Bronchial epithelial cell (primary cell): ENCODE data around the gene EDNRA. TPM values are rescaled to one million over a fixed set of nuclear protein-coding genes. Genes with fewer than 3 reads are reported as not detected.

Experiments used
- DNase-seq: peaks from one replicate; pipeline ENCODE4 v3.0.0-alpha.2; 2010; ENCODE audit warnings: low read depth
- FAIRE-seq: peaks from 2 replicates; lab custom pipeline; 2011; peaks lifted over from hg19 to GRCh38; lab: Jason Lieb, UNC
- H3K27me3 ChIP-seq: 2 replicates; pipeline ENCODE4 v1.5.1; 2011; ENCODE audit warnings: low read length; ENCODE audit not compliant: control insufficient read depth, insufficient read depth
- H3K36me3 ChIP-seq: 2 replicates; pipeline ENCODE4 v1.5.1; 2011; ENCODE audit warnings: low read length; ENCODE audit not compliant: control insufficient read depth, insufficient read depth
- H3K4me3 ChIP-seq: 2 replicates; pipeline ENCODE4 v1.5.1; 2011; ENCODE audit warnings: mild to moderate bottlenecking, low read depth, low read length, control low read depth
- total RNA-seq: library from RNA; depleted of rRNA; stranded (reverse); fragments of >200 nt; gene quantifications from 2 replicates; pipeline ENCODE4 v1.2.1, GENCODE V29; 2014
- TF ChIP-seq, protein P1 (sequence below): IDR thresholded peaks from 2 replicates; pipeline ENCODE4 v1.5.1; 2011; ENCODE audit warnings: mild to moderate bottlenecking, moderate library complexity, low read length, control low read depth, inconsistent platforms; ENCODE audit not compliant: insufficient read depth, severe bottlenecking

Gene EDNRA
- total RNA-seq, 1 donor from 2014 or later = 3.7 TPM

DNA sequence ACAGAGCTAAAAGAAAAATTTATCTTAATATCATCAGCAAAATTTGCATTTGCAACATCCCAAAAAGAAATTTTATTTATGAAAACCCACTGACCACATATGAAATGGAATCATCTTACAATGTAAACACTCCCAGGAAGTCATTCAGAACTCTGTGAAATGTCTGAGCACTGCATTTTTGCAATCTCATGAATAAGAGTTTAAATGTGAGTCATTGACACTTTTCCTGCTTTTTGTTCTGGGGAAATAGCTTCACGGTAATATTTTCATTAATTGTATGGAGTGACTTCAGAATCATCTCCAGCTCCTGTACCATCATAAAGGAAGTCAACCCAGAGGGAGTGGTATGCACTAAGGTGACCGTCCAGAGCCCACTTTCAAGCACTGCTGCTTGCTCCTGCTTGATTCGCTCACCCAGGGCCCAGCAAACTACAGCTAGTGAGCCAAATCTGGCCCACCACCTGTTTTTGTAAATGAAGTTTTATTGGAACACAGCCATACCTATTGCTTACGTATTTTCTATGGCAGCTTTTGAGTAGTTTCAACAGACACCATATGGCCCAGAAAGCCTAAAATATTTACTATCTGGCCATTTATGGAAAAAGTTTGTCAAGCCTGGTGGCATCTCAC lies 17.2 kb downstream of the EDNRA start:
- Histone ChIP-seq H3K27me3 (no peaks in the 10 kb centered on the region), H3K4me3 (no peak overlapping the region), H3K36me3 (no peaks in the 10 kb centered on the region)
- TF ChIP-seq, protein P1, sequence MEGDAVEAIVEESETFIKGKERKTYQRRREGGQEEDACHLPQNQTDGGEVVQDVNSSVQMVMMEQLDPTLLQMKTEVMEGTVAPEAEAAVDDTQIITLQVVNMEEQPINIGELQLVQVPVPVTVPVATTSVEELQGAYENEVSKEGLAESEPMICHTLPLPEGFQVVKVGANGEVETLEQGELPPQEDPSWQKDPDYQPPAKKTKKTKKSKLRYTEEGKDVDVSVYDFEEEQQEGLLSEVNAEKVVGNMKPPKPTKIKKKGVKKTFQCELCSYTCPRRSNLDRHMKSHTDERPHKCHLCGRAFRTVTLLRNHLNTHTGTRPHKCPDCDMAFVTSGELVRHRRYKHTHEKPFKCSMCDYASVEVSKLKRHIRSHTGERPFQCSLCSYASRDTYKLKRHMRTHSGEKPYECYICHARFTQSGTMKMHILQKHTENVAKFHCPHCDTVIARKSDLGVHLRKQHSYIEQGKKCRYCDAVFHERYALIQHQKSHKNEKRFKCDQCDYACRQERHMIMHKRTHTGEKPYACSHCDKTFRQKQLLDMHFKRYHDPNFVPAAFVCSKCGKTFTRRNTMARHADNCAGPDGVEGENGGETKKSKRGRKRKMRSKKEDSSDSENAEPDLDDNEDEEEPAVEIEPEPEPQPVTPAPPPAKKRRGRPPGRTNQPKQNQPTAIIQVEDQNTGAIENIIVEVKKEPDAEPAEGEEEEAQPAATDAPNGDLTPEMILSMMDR = no peak
- FAIRE-seq (no peak), DNase-seq (peak; percentile 94)

DNA sequence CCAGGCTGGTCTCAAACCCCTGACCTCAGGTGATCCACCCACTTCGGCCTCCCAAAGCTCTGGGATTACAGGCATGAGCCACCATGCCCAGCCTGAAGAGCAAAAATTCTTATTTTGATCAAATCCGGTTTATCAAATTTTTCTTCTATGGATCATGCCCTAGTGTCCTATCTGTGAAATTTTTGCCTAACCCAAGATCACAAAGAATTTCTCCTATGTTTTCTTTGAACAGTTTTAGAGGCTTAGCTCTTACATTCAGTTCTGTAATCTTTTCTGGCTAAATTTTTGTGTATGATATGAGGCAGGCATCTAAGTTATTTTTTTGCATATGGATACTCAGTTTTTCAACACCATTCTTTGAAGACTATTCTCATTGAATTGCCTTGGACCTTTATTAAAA lies 27.4 kb downstream of the EDNRA start:
- FAIRE-seq = no peak
- H3K36me3 ChIP-seq = no peaks in the 10 kb centered on the region
- H3K27me3 ChIP-seq = no peaks in the 10 kb centered on the region

DNA sequence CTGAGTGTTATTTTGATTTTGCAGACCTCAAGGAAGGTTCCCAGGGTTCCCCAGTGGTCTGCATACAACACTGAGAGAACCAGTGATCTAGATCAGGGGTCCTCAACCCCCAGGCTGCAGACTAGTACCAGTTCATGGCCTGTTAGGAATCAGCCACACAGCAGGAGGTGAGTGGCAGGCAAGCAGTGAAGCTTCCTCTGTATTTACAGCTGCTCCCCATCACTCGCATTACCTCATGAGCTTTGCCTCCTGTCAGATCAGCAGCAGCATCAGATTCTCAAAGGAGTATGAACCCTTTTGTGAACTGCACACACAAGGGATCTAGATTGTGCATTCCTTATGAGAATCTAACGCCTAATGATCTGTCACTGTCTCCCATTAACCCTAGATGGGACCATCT lies 28.5 kb downstream of the EDNRA start:
- Histone ChIP-seq H3K27me3 (no peaks in the 10 kb centered on the region), H3K4me3 (no peak overlapping the region), H3K36me3 (no peaks in the 10 kb centered on the region)
- DNase-seq = no peak
- TF ChIP-seq, protein P1 = no peak
- no peak for FAIRE-seq

More for the DNA sequence above, 27.4 kb downstream of the EDNRA start:
- DNase-seq = no peak
- H3K4me3 ChIP-seq = no peak overlapping the region
- TF ChIP-seq, protein P1 = no peak

DNA sequence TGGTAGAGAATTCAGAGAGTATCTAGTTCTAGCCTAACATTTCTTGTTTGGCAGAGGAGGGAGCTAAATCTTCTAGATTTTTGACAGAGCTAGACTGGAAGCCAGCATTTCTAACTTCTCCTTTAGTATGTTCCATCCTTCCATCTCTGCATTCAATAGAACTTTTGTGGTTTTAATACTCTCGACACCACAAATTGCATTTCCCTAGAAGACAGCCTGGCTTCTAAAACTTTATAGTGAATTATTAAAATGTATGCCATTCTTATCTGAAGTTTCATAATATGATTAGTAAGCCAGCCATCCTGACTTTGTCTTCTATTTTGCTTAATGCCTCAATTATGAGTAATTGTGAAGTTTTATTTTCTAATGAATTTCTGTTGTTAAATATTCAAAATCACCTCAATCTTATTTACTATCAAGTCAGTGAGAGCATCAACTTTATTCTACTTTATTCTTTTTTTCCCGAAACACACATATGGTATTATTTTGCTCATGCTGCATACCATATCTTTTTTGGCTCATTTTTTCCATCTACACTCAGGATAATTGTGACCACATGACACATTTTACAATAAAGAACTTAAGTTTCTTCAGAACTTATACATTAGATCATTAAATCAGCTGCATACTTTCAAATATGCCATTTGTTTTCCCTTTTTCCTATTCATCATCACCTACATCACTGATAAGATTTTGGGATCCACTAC lies 30.2 kb downstream of the EDNRA start:
- TF ChIP-seq, protein P1 = no peak
- H3K4me3 ChIP-seq = no peak overlapping the region
- H3K27me3 ChIP-seq = no peaks in the 10 kb centered on the region
- H3K36me3 ChIP-seq = no peaks in the 10 kb centered on the region
- FAIRE-seq = no peak
- DNase-seq = no peak

DNA sequence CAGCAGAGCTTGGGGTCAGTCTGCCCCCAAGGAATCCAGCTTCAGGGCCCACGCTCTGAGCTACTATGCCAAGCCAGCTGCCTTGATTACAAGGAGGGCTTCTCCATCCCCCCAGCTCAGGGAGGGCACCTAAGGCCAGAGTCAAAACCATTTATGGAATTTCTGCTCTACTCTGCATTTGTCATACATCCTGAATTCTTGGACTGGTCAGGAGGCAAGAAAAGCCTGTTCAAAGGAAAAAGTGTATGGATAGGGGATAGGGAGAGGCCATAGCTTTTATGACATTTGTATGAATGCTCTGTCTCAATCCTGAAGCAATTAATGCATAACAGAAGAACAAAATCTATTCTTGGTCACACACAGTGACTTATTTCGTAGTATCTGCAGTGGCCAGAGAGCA lies 32.2 kb downstream of the EDNRA start:
- FAIRE-seq (no peak), DNase-seq (no peak)
- Histone ChIP-seq H3K27me3 (no peaks in the 10 kb centered on the region), H3K4me3 (no peak overlapping the region), H3K36me3 (no peaks in the 10 kb centered on the region)
- TF ChIP-seq, protein P1 = no peak
